GM23338 (cell line): Measurements from ENCODE around the gene JAKMIP3. TPM values are rescaled to one million over a fixed set of nuclear protein-coding genes. Genes with fewer than 3 reads are reported as not detected.

Experiments
- ATAC-seq: fragments of 200-7000 bp; cut with Tn5 transposase; 3 replicates; pipeline ENCODE4 v1.9.1; 2020
- DNase-seq: peaks from one replicate; pipeline ENCODE4 v3.0.0-alpha.2; 2015; ENCODE audit warnings: low spot score
- H2AFZ ChIP-seq: fragments of 200-600 bp; sonication (generic); 2 replicates; pipeline ENCODE4 v1.8.0; 2016; ENCODE audit warnings: antibody characterized with exemption, mild to moderate bottlenecking, moderate library complexity
- H3F3A ChIP-seq: fragments of 200-600 bp; sonication (generic); replicated peaks from 2 replicates; pipeline ENCODE4 v1.8.0; 2017; ENCODE audit warnings: antibody characterized with exemption, mixed run types, low read depth
- H3K27ac ChIP-seq: fragments of 200-600 bp; sonication (generic); 2 replicates; pipeline ENCODE4 v1.6.1; 2016; ENCODE audit warnings: low read depth
- H3K27me3 ChIP-seq: fragments of 200-600 bp; sonication (generic); 2 replicates; pipeline ENCODE4 v1.8.0; 2016; ENCODE audit warnings: mild to moderate bottlenecking, mixed run types, moderate library complexity; ENCODE audit not compliant: insufficient read depth
- H3K36me3 ChIP-seq: fragments of 200-600 bp; sonication (generic); 2 replicates; pipeline ENCODE4 v1.8.0; 2016; ENCODE audit warnings: mild to moderate bottlenecking; ENCODE audit not compliant: insufficient read depth
- H3K4me1 ChIP-seq: fragments of 200-600 bp; sonication (generic); 2 replicates; pipeline ENCODE4 v1.8.0; 2016; ENCODE audit warnings: mild to moderate bottlenecking, moderate library complexity; ENCODE audit not compliant: insufficient read depth
- H3K4me2 ChIP-seq: fragments of 200-600 bp; sonication (generic); 2 replicates; pipeline ENCODE4 v1.7.1; 2017; ENCODE audit warnings: mixed run types
- H3K4me3 ChIP-seq: fragments of 200-600 bp; sonication (generic); 2 replicates; pipeline ENCODE4 v1.6.1; 2016; ENCODE audit warnings: mixed run types
- H3K79me2 ChIP-seq: fragments of 200-600 bp; sonication (generic); replicated peaks from 2 replicates; pipeline ENCODE4 v1.8.0; 2017; ENCODE audit warnings: mild to moderate bottlenecking; ENCODE audit not compliant: insufficient read depth
- H3K9me2 ChIP-seq: fragments of 200-600 bp; sonication (generic); 2 replicates; pipeline ENCODE4 v1.8.0; 2017; ENCODE audit not compliant: insufficient read depth
- H4K20me1 ChIP-seq: fragments of 200-600 bp; sonication (generic); replicated peaks from 2 replicates; pipeline ENCODE4 v1.8.0; 2017; ENCODE audit warnings: mild to moderate bottlenecking; ENCODE audit not compliant: insufficient read depth
- H3K27ac Mint-ChIP-seq: 2 replicates; pipeline ENCODE4 v1.8.0; 2020; ENCODE audit warnings: inconsistent platforms, mild to moderate bottlenecking, moderate library complexity, mixed read lengths
- H3K27me3 Mint-ChIP-seq: 3 replicates; pipeline ENCODE4 v1.8.0; 2022; ENCODE audit warnings: low read depth, mild to moderate bottlenecking, moderate library complexity, mixed read lengths, inconsistent platforms; ENCODE audit not compliant: insufficient read depth, poor library complexity
- H3K36me3 Mint-ChIP-seq: 3 replicates; pipeline ENCODE4 v1.8.0; 2021; ENCODE audit warnings: low read depth, mild to moderate bottlenecking, inconsistent platforms, moderate library complexity, mixed read lengths
- H3K4me1 Mint-ChIP-seq: 3 replicates; pipeline ENCODE4 v1.8.0; 2020; ENCODE audit warnings: mild to moderate bottlenecking, inconsistent platforms, mixed read lengths
- H3K4me3 Mint-ChIP-seq: 3 replicates; pipeline ENCODE4 v1.8.0; 2021; ENCODE audit warnings: moderate library complexity, mild to moderate bottlenecking, inconsistent platforms, mixed read lengths
- H3K9me3 Mint-ChIP-seq: 3 replicates; pipeline ENCODE4 v1.8.0; 2020; ENCODE audit warnings: moderate library complexity, mild to moderate bottlenecking, inconsistent platforms, mixed read lengths
- CREB1 ChIP-seq: fragments of 250-450 bp; sonication (Bioruptor Pico); IDR thresholded peaks from 2 replicates; pipeline ENCODE4 v1.5.0; 2020; ENCODE audit warnings: low read depth, mild to moderate bottlenecking, moderate library complexity
- EZH2phosphoT487 ChIP-seq: fragments of 200-600 bp; sonication (generic); IDR thresholded peaks from one replicate; pipeline ENCODE4 v1.8.1; 2018; ENCODE audit warnings: antibody characterized with exemption; ENCODE audit not compliant: unreplicated experiment
- JUNB ChIP-seq: IDR thresholded peaks from one replicate; pipeline ENCODE4 v1.6.1; 2016; ENCODE audit warnings: antibody characterized with exemption; ENCODE audit not compliant: unreplicated experiment
- NANOG ChIP-seq: IDR thresholded peaks from 2 replicates; pipeline ENCODE4 v1.6.1; 2016; ENCODE audit warnings: antibody characterized with exemption, borderline replicate concordance
- POLR2AphosphoS5 ChIP-seq: IDR thresholded peaks from 2 replicates; pipeline ENCODE4 v1.6.1; 2016; ENCODE audit warnings: antibody characterized with exemption, low read depth
- STAT1 ChIP-seq: IDR thresholded peaks from one replicate; pipeline ENCODE4 v1.6.1; 2016; ENCODE audit warnings: antibody characterized with exemption; ENCODE audit not compliant: unreplicated experiment
- ZNF114 ChIP-seq: fragments of 250-450 bp; sonication (Bioruptor Pico); IDR thresholded peaks from 2 replicates; pipeline ENCODE4 v1.5.0; 2020; ENCODE audit warnings: mild to moderate bottlenecking, moderate library complexity
- ZNF331 ChIP-seq: fragments of 250-450 bp; sonication (Bioruptor Pico); IDR thresholded peaks from 2 replicates; pipeline ENCODE4 v1.5.0; 2020; ENCODE audit warnings: low read depth, mild to moderate bottlenecking, moderate library complexity
- polyA plus RNA-seq: library from polyadenylated mRNA; unstranded; fragments of >200 nt; fragmentation: Nextera tagmentation; extraction: Ambion mirVana; gene quantifications from 2 replicates; pipeline ENCODE4 v1.2.1, GENCODE V29; 2016
- total RNA-seq: library from RNA; depleted of rRNA; stranded (reverse); fragments of >200 nt; shearing (Covaris generic); gene quantifications from 2 replicates; pipeline ENCODE4 v1.2.3, GENCODE V29; 2014
- TF ChIP-seq, protein P1 (sequence below): IDR thresholded peaks from 2 replicates; pipeline ENCODE4 v1.6.1; 2016; ENCODE audit warnings: antibody characterized with exemption
- TF ChIP-seq, protein P2 (sequence below), 2 experiments: fragments of 200-600 bp in 1 of 2; sonication (generic) in 1 of 2; conservative IDR thresholded peaks; 2 replicates each; pipeline versions ENCODE4 v1.5.1 to v1.6.1; 2016 to 2017; ENCODE audit warnings: antibody characterized with exemption in 2 of 2, low read depth in 2 of 2, mild to moderate bottlenecking in 2 of 2, moderate library complexity in 1 of 2
- TF ChIP-seq, protein P3 (sequence below): IDR thresholded peaks from one replicate; pipeline ENCODE4 v1.6.1; 2018; ENCODE audit warnings: antibody characterized with exemption; ENCODE audit not compliant: unreplicated experiment

Gene JAKMIP3
- total and polyA plus RNA-seq, 2 experiments from 2014 or later: 0.87 to 1.2 TPM

DNA sequence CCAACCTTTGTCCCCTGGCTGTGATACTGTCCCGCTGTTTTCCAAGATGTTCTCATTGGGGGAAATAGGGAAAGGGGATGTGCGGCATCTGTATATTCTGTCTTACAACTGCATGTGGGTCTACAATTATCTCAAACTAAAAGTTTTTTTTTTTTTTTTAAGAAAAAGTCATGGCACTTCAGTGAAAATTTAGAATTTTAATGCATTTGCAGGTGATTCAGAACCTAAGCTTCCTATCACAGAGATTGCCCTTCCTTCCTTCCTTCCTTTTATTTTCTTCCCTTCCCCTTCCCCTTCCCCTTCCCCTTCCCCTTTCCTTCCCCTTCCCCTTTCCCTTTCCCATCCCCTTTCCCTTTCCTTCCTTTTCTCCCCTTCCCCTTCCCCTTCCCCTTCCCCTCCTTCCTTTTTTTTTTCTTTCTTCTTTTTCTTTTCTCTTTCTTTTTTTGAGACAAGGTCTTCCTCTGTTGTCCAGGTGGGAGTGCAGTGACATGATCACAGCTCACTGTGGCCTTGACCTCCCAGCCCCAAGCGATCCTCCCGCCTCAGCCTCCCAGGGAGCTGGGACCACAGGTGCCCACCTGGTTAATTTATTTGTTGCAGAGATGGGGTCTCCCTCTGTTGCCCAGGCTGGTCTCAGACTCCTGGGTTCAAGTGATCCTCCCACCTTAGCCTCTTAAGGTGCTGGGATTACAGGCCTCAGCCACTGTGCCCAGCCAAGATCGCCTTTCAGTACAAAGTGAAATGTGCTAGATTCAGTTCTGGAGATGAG is 32.0 kb downstream of the JAKMIP3 start:
- H3K9me2 ChIP-seq: no peaks in the 10 kb centered on the region
- peaks cover 21% of the 10 kb centered on the region for H3K9me3 Mint-ChIP-seq
- H3K27me3 Mint-ChIP-seq: peaks cover 8% of the 10 kb centered on the region
- TF ChIP-seq ZNF331 (CRISPR knock-in tag): no peak
- no peak for TF ChIP-seq NANOG
- TF ChIP-seq, protein P1, sequence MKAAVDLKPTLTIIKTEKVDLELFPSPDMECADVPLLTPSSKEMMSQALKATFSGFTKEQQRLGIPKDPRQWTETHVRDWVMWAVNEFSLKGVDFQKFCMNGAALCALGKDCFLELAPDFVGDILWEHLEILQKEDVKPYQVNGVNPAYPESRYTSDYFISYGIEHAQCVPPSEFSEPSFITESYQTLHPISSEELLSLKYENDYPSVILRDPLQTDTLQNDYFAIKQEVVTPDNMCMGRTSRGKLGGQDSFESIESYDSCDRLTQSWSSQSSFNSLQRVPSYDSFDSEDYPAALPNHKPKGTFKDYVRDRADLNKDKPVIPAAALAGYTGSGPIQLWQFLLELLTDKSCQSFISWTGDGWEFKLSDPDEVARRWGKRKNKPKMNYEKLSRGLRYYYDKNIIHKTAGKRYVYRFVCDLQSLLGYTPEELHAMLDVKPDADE: no peak
- no peak for TF ChIP-seq ZNF114 (CRISPR knock-in tag)
- no peak for TF ChIP-seq POLR2AphosphoS5
- TF ChIP-seq, protein P2, sequence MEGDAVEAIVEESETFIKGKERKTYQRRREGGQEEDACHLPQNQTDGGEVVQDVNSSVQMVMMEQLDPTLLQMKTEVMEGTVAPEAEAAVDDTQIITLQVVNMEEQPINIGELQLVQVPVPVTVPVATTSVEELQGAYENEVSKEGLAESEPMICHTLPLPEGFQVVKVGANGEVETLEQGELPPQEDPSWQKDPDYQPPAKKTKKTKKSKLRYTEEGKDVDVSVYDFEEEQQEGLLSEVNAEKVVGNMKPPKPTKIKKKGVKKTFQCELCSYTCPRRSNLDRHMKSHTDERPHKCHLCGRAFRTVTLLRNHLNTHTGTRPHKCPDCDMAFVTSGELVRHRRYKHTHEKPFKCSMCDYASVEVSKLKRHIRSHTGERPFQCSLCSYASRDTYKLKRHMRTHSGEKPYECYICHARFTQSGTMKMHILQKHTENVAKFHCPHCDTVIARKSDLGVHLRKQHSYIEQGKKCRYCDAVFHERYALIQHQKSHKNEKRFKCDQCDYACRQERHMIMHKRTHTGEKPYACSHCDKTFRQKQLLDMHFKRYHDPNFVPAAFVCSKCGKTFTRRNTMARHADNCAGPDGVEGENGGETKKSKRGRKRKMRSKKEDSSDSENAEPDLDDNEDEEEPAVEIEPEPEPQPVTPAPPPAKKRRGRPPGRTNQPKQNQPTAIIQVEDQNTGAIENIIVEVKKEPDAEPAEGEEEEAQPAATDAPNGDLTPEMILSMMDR (conservative IDR thresholded peaks at IDR 0.05; ENCODE audit: low read depth in 2 of 2): no peak
- no peak for TF ChIP-seq JUNB
- TF ChIP-seq CREB1 (CRISPR knock-in tag): no peak
- TF ChIP-seq STAT1: no peak
- DNase-seq (no peak), ATAC-seq (no peak)
- H3K4me3 ChIP-seq: no peak overlapping the region
- no peaks in the 10 kb centered on the region for H3K79me2 ChIP-seq
- no peak overlapping the region for H3K4me2 ChIP-seq
- no peak overlapping the region for H2AFZ ChIP-seq
- no peaks in the 10 kb centered on the region for H4K20me1 ChIP-seq
- peaks cover 19% of the 10 kb centered on the region for H3K36me3 Mint-ChIP-seq
- H3K27me3 ChIP-seq: no peaks in the 10 kb centered on the region
- H3F3A ChIP-seq: no peaks in the 10 kb centered on the region
- no peak overlapping the region for H3K27ac Mint-ChIP-seq
- H3K4me1 ChIP-seq: no peaks in the 10 kb centered on the region
- no peaks in the 10 kb centered on the region for H3K36me3 ChIP-seq
- no peak overlapping the region for H3K4me3 Mint-ChIP-seq
- H3K27ac ChIP-seq: no peak overlapping the region
- no peaks in the 10 kb centered on the region; the same call in 2 of the 3 replicates for H3K4me1 Mint-ChIP-seq

DNA sequence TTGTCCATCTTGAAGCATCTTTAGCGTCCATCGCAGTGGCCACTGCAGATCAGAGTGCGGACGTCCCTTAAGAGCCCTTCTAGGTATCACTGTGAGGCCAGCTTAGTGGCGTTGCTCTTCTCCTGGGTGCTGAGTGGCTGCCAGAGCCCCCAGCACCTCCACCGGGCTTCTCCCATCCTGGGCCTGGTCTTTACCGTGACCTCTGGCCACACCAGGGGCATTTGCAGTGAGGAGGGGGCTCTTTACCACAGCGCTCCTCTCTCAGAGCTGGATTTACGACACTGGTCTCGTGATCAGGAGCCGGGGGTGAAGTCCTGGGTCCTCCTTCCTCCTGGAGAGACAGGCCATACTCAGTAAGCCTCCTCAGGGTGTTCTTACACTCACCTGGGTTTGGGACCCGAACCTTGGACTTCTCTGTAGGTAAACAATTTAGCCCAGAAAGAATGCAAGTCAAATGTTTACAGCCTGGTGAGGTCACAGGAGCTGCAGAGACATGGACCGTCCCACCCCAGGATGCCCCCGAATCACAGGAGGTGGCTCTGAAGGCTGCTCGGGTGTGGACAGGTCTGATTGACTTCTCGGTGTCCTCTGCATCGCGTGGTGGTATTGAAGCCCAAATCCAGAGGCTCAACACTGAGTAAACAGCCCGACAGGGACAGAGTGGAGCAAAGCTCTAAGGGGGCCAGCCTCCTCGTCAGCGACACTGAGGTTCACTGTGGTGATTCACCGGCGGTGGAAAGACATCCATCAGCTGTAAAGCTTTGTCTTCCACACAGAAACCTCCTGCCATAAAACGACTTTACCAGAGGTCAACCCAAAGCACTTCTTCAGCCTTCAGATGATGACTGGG is 33.0 kb downstream of the JAKMIP3 start:
- Histone ChIP-seq H2AFZ (no peak overlapping the region), H4K20me1 (no peaks in the 10 kb centered on the region), H3K36me3 (no peaks in the 10 kb centered on the region), H3F3A (no peaks in the 10 kb centered on the region), H3K27me3 (no peaks in the 10 kb centered on the region), H3K9me2 (no peaks in the 10 kb centered on the region), H3K4me2 (no peak overlapping the region), H3K27ac (no peak overlapping the region), H3K4me1 (no peaks in the 10 kb centered on the region), H3K79me2 (no peaks in the 10 kb centered on the region), H3K4me3 (no peak overlapping the region)
- Mint-ChIP-seq H3K27ac (no peak overlapping the region), H3K27me3 (peaks cover 8% of the 10 kb centered on the region), H3K4me1 (no peaks in the 10 kb centered on the region; the same call in 2 of the 3 replicates), H3K36me3 (peaks cover 14% of the 10 kb centered on the region), H3K9me3 (peaks cover 13% of the 10 kb centered on the region), H3K4me3 (no peak overlapping the region)
- DNase-seq (no peak), ATAC-seq (no peak)
- TF ChIP-seq STAT1 (no peak), POLR2AphosphoS5 (no peak), EZH2phosphoT487 (no peak), ZNF331 (CRISPR knock-in tag) (no peak), NANOG (no peak)
- TF ChIP-seq, protein P3, sequence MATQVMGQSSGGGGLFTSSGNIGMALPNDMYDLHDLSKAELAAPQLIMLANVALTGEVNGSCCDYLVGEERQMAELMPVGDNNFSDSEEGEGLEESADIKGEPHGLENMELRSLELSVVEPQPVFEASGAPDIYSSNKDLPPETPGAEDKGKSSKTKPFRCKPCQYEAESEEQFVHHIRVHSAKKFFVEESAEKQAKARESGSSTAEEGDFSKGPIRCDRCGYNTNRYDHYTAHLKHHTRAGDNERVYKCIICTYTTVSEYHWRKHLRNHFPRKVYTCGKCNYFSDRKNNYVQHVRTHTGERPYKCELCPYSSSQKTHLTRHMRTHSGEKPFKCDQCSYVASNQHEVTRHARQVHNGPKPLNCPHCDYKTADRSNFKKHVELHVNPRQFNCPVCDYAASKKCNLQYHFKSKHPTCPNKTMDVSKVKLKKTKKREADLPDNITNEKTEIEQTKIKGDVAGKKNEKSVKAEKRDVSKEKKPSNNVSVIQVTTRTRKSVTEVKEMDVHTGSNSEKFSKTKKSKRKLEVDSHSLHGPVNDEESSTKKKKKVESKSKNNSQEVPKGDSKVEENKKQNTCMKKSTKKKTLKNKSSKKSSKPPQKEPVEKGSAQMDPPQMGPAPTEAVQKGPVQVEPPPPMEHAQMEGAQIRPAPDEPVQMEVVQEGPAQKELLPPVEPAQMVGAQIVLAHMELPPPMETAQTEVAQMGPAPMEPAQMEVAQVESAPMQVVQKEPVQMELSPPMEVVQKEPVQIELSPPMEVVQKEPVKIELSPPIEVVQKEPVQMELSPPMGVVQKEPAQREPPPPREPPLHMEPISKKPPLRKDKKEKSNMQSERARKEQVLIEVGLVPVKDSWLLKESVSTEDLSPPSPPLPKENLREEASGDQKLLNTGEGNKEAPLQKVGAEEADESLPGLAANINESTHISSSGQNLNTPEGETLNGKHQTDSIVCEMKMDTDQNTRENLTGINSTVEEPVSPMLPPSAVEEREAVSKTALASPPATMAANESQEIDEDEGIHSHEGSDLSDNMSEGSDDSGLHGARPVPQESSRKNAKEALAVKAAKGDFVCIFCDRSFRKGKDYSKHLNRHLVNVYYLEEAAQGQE: no peak
- TF ChIP-seq, protein P1: no peak
